COR-L47 (cell line): ENCODE results near the gene EDDM13.
"Not testable (repeated sequence)": the region's sequence is repeated elsewhere in the genome, so short reads cannot be mapped to it uniquely, and the experiment has no call there.

Source experiments
- DNase-seq: peaks from one replicate; lab custom pipeline; 2025; lab: John Stamatoyannopoulos, UW

Gene EDDM13

DNA sequence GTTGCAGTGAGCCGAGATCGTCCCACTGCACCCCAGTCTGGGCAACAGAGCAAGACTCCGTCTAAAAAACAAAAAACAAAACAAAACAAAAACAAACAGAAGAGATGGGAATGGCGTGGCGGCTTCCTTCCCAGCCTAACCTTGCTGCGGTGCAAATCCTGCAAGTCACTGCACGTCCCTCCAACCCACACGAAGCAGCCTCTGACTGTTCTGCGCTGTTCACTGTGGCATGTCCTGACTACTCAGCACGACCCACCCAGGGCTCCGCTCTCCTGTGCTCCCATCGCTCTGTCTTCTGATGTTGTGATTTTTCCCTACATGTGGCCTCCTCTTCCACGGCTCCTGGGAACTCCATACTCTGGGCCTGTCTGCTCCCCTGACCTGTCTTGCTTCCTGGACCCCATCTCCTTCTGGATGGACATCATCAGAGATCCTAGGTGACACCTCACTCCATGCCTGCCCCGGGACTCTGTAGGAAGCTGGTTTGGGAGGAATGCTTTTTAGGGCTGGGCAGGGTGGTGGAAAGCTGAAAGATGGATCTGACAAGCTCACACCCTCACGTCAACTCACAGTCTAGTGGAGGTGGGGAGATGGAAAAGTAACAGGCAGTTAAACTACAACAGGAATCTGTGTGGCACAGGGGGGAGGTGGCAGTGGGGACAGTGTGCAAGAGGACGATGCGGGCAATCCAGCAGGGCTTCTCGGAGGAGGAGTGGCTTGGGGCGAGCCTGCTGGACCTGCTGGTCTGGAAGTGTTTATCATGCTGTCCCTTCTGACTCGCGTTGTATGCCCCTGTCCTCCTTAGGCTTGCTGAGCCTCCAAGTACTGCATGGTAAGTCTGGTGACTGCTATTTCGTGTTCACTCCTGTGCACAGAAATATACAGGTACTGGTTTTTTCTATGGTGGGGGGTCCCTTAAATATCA is 23.2 kb downstream of the EDDM13 start:
- no peak for DNase-seq

DNA sequence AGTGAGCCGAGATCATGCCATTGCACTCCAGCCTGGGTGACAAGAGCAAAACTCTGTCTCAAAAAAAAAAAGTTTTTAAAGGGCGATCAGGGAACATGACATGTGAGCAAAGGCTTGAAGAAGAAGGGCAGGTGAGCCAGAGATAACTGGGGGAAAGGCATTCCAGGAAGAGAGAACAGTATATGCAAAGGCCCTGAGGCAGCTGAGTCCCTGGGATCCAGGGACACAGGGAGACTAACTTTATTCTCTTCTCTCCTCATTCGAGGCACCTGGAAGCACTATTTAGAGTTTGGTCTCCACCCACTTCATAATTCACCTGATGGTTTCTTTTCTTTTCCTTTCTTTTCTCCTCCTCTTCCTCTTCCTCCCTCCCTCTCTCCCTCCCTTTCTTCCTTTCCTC is 24.5 kb downstream of the EDDM13 start:
- no peak for DNase-seq

DNA sequence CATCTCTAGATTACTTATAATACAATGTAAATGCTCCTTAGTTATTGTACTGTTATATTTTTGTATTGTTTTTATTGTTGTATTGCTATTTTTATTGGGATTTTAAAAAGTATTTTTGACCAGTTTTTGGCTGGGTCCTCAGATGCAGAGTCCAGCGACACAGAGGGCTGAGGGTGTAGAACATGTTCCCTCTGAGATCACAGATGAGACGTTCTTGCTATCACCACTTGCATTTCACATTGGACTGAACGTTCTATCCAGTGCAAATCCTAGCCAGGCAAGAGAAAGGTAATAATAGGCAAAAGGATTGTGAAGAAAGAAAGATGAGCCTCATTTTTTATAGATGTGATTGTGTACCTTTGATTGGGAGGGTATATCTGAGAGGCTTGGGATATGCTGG is 27.1 kb downstream of the EDDM13 start:
- DNase-seq, result no peak

DNA sequence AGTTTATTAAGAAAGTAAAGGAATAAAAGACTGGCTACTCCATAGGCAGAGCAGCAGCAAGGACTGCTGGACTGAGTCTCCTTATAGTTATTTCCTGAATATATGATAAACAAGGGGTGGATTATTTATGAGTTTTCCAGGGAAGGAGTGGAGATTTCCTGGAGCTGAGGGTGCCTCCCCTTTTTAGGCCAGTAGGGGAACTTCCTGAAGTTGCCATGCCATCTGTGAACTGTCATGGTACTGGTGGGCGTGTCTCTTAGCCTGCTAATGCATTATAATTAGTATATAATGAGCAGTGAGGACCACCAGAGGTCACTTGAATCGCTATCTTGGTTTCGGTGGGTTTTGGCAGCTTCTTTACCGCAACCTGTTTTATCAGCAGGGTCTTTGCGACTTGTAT is 28.6 kb downstream of the EDDM13 start:
- no peak for DNase-seq

DNA sequence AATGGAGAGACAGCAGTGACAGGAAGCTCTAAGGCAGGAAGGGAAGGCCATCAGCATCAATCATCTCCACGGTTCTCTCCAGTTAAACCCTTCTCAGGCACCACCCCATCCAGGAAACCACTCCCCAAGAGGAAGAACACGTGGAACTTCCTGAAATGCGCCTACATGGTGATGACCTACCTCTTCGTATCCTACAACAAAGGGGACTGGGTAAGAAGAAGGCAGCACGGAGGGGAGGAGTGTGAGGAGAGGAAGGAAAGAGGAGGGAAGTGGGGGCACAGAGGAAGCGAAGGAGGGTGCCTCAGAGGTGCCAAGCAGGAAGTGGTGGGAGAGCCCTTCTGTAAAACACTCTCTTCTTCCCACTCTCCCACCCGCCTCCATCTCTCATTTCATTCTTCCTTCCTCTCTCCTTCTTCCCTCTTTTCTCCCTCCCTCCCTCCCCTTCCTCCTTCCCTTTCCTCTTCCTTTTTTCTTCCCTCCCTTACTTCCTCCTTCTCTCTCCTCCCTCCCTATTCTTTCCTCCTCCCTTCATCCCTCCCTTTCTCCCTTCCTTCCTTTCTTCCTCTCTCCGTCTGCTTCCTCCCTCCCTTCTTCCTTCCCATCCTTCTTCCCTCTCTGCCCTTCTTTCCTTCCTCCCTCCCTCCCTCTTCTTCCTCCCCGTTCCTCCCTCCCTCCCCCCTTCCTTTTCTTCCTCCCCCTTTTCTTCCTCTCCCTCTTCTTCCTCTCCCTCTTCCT is 29.5 kb downstream of the EDDM13 start:
- DNase-seq, result no peak

DNA sequence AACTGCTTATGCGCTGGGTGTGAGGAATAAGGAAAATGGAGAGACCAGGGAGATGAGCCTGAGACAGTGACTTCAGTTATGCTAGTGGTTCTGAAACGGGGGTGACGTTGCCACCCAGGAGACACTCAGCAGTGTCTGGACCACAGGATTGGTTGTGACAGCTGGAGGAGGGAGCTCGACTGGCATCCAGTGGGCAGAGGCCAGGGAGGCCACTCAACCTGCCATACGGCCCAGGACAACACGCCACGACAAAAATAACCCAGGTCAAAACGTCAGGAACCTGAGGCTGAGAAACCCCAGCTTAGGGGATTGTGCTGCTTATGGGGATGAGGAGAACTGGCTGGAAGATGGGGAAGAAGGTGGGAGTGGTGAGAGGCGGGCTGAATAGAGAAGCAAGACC is 31.7 kb downstream of the EDDM13 start:
- no peak for DNase-seq

DNA sequence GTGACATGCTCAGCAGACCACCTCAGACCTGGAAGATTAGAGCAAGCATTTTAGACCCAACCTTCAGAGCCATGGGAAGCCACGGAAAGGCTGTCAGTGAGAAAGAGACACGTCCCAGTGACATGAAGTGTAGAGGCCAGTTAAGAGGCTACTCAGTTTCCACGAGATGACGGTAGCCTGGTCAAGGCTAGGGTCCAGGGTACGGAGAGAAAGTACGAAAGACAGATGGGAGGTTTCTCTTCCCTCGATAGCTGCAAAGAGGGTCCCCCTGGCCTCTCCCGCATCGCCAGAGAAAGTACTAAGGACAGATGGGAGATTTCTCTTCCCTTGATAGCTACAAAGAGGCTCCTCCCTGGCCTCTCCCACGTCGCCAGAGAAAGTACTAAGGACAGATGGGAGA is 33.5 kb downstream of the EDDM13 start:
- DNase-seq, result no peak

DNA sequence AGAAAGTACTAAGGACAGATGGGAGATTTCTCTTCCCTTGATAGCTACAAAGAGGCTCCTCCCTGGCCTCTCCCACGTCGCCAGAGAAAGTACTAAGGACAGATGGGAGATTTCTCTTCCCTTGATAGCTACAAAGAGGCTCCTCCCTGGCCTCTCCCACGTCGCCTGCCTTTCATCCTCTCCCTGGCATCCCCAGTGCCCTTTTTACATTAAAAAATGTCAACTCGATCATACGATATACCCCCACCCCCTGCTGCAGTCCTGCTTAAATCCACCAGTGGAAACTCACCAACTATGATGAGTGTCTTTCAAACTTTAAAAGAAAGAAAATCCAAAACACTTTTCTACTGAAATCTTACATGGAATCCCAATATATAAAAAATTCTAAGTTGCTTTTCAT is 34.5 kb downstream of the EDDM13 start:
- DNase-seq, result not testable (repeated sequence)

DNA sequence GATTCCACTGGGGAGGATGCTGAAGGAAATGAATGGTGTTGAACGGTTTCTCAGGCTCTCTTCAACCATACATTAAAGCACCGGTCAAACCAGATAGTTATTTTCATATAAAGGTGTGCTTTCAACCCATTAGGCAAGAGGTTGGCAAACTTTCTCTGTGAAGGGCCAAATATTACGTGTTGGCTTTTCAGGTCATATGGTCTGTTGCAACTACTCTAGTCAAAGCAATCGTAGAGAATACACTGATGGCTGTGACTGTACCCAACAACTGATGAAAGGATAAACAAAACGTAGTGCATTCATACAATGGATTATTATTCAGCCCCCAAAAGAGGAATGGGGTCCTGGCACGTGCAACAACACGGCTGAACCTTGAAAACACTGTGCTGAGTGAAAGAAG is 36.2 kb downstream of the EDDM13 start:
- DNase-seq, result no peak

DNA sequence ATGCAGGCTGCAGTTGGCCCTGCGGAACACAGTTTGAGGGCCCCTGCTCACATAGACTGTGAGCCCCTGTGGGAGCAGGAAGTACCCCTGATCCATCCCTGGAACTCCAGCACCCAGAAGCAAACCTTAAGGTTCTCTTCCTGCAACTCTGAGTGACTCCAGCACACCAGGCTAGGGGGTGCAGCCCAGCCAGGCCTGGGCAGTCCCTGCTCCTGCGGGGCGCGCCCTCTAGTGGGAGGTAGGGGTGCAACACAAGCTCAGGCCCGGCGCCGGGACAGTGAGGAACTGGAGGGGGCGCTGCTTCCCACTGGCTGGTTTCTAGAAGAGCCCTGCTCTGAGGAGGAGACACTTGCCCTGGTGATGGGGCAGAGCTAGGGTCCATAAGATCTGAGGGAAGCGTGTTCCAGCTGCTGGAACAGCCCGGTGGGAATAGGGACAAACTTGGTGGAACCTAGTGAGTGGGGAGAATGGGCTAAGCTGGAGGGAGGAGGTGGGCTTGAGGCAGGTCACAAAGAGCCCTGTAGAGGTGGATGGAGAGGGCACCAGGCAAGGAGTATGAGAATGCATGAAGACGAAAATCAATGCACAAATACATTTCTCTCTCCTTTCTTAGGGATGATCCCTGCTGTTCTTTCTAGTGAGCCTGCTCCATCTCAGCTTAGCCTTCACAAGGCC is 37.1 kb downstream of the EDDM13 start:
- peak; percentile 65 for DNase-seq

DNA sequence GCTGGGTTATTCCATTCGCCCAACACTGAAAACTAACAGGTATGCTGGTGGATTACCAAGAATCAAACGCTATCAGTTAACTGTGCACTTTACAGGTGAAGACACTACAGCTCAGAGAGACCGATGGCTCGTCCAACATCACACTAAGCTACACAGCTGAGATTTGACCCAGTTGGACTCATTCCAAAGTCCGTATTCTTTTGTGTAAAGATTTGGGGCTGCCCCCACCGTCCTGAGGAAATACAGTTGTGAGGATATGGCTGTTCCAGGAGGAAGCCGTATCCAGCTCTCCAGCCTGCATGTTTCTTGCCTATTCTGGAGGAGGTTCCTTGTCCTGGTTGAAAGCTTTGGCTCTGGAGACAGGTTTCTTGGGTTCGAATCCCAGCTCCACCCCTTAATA is 37.9 kb downstream of the EDDM13 start:
- DNase-seq, result no peak

DNA sequence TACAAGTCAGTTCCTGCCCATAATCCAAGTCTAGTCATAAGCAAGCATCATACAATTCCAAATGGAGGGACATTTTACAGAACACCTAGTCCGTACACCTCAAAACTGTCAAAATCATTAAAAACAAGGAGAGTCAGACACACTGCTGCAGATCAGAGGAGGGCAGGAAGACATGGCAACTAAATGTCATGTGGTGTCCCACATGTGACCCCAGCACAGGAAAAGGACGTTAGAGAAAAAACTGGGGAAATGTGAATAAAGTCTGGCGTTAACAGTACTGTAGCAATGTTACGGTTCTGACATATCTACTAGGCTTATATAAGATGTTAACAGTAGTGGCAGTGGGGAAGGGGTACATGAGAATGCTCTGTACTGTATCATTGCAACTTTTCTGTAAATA is 39.8 kb downstream of the EDDM13 start:
- no peak for DNase-seq

DNA sequence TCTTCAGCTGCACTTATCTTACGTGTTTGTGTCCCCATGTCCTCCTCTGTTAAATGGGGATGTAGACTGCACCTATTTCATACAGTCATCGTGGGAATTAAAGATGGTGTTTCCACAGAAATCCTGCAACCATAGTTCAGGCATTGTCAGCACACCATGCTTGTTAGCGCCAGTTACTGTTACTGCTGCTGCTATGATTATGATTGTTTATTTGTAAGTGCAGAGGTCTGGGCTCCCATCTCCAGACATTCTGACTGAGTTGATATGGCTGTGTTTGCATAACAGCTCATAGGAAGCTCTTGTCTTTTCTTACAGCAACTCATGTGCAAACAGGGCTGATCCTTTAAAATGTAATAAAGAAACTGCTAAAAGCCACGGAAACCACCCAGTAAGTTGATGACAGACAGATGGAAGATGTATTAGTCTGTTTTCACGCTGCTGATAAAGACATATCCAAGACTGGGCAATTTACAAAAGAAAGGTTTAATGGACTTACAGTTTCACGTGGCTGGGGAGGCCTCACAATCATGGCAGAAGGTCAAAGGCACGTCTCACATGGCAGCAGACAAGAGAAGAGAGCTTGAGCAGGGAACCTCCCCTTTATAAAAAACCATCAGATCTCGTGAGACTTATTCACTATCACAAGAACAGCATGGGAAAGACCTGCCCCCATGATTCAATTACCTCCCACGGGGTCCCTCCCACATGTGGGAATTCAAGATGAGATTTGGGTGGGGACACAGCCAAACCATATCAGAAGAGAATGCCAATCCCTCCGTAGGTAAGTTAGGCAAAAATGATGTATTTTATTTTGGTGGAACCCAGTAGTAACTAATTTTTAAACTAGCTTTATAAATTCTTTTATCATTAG is 40.5 kb downstream of the EDDM13 start:
- no peak for DNase-seq

DNA sequence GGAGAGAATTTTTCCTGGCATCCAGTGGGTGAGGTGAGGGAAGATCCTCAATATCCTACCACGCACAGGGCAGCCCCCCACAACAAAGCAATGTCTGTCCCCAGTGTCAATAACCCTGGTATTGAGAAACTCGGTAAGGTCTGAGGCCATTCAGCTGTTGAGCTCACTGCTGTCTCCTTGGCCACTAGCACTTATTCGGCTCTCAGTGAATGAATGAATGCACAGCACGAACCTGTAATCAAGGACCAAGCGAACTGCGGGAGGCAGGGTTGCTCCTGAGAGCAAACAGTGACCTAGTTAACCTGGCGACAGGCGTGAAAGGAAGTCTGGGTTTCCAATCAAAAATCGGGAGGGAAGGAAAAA is 41.5 kb downstream of the EDDM13 start:
- peak; percentile 46 for DNase-seq

DNA sequence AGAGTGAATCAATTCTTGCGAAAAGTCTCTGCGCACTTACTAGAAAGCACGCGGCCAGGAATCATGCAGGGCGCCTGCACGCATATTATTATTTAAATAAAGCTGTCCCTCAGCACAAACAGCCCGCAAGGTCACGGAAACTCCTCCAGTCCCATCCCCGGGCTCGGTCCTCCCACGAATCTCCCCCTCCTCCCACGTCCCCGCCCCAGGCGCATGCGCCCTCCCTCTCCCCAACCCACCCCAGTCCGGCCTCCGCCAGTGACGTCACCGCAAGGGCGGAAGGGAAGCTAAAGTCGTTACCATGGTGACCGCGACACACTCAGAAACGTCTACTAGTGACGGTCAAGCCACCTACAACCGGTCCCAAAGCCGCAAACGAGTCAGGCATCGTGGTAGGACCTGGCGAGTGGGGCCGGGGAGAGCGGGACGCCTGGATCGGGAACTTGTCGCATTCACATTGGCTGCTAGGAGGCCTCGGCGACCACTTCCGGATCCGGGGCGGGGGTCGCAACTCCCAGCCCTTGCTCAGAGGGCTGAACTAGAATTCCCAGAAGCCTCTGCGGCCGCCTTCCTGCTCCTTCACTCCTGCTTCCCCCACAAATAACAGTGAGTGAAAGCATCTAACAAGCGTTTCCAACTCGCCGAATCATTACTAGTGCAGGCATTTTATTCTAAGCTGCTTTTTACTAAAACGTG is 42.0 kb downstream of the EDDM13 start, which contains the start of gene ZSCAN5A:
Gene ZSCAN5A, minus strand, starts transcription at position 459 of the 696 bp plus-strand sequence. CDS start 89,793 bp downstream, outside the sequence.
- peak; percentile 90 for DNase-seq

DNA sequence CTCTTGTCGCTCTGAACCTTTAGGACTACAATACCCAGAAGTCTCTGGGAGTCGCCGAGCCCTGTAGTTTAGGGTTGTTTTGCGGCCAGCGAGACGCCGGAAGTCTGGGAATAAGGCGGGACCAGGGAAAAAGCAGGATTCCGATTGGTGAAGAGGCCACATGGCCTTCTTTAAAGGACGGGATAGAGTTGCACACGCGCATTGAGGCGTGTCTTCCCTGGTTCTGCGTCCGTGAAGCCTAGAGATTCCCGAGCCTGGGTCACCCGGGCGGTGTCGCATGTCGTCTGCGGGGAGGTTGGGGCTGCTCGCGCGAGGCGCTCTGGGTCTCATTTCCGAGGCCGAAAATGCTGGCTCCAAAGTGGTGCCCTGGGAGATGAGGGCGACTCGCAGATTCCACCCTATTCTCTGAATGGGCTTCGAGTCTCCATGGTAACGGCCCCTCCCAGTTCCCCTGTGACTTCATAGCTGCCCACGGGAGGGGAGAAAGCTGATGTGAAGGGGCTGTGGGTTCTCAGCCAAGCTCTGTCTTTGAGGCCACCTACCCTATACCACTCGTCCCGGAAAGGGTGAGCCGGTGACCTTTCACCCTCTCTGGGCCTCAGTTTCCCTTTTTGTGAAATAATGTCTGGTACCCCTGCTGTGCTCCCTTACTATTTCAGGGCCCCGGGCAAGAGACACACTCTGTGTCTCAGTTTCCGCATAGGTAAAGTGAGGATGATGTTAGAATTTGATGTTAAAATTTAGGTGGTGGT is 42.7 kb downstream of the EDDM13 start:
- DNase-seq, result peak; percentile 96

DNA sequence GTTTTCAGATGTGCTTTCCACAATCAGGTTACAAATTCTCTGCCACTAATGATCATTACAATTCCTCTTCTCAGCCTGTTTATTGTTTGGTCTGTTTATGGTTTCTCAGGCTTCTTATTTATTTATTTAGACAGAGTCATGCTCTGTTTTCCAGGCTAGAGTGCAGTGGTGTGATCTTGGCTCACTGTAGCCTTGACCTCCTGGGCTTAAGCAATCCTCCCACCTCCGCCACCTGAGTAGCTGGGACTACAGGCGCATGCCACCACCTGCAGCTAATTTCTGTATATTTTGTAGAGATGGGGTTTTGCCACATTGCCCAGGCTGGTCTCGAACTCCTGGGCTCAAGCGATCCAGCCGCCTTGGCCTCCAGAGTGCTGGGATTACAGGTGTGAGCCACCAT is 44.2 kb downstream of the EDDM13 start:
- no peak for DNase-seq

DNA sequence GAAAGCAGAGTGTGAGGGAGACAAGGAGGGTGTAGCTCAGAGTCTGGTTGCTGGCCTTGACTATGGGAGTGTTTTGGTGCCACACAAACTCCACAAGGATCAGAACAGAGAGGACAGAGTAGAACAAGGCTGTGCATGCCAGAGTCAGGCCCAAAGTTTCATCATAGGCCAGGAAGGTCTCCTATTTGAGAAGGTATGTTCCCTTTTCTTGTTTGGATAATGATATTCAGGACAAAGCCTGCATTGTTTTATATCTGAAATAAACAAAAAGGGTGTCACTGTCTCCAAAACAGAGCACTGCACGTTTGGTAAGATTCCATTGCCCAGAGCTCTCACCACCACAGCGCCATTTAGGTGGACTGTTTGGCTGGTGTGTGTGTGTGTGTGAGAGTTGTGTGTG is 45.2 kb downstream of the EDDM13 start:
- no peak for DNase-seq

DNA sequence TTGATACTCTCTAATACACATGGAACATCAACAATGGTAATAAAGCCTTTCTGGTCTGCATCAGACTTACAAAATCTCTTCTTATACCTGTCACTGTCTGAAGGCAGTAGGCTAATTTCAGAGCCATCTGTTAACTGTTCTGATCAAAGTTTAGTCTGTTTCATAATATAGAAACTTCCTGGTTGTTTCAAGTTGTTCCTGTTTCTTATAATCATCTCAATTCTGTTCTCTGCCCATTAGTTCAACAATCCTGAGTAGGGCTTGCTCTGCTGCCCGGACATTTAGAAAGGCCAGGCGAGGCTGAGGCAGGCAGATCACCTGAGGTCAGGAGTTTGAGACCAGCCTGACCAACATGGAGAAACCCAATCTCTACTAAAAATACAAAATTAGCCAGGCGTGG is 47.4 kb downstream of the EDDM13 start:
- DNase-seq, result no peak

DNA sequence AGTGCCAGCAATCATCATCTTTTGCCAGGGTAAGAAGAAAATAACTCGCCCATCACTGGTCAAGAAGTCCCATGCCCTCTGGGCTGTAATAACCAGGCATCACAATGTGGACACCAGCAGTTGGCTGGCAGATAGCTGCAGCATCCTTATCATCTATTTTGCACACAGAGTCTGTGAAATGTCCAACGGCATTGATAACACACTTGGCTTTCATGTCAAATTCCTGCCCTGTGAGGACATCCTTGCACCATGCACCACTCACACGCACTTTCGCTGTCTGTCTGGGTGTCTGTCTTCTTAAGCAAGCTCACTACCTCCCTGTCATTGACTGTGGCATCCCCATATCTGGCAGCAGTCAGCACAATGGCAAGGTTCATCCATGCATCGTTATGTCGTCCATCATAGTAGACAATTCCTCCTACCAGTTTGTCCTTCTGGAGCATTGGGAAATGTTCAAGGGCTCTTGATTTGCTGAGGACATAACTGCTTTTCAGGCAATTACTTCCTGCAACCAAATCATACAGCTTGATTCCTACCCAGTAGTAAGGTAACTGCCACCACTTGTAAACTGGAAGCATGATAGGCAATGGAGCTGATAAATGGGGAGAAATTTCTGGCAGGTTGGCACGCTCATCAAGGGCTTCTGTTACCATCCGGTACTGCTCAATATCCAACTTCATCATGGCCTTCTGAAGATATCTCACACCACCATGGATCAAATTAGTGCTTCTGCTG is 48.9 kb downstream of the EDDM13 start:
- DNase-seq, result no peak
